Activated CD8-positive, alpha-beta memory T cell treated with anti-CD3 and anti-CD28 coated beads, Interleukin-2, amount 50 U/mL, for 1 hour (primary cell): ENCODE results near the gene RRP8.

Experiments
- DNase-seq: peaks from one replicate; pipeline ENCODE4 v3.0.0-alpha.2; 2020; ENCODE audit errors: extremely low read depth

Gene RRP8

GRCh38 chr11:6632116-6633073, 29.0 kb upstream of the RRP8 start:
- no peak for DNase-seq

GRCh38 chr11:6631361-6631890, 28.0 kb upstream of the RRP8 start:
- no peak for DNase-seq

GRCh38 chr11:6630632-6631291, 27.3 kb upstream of the RRP8 start:
- no peak for DNase-seq

- no peak for DNase-seq
Observed at GRCh38 chr11:6629892-6630631, 26.6 kb upstream of the RRP8 start.

GRCh38 chr11:6629573-6629891, 26.1 kb upstream of the RRP8 start:
- DNase-seq: no peak

- DNase-seq: no peak
Observed at GRCh38 chr11:6628526-6628925, 25.1 kb upstream of the RRP8 start.

GRCh38 chr11:6627762-6628241, 24.4 kb upstream of the RRP8 start:
- DNase-seq: no peak

- no peak for DNase-seq
Observed at GRCh38 chr11:6626971-6627761, 23.8 kb upstream of the RRP8 start.

- DNase-seq: no peak
Observed at GRCh38 chr11:6625832-6626420, 22.5 kb upstream of the RRP8 start.

- no peak for DNase-seq
Observed at GRCh38 chr11:6625156-6625831, 21.9 kb upstream of the RRP8 start.

GRCh38 chr11:6623391-6624363, 20.3 kb upstream of the RRP8 start:
- no peak for DNase-seq

- no peak for DNase-seq
Observed at GRCh38 chr11:6622261-6623171, 19.1 kb upstream of the RRP8 start.

- DNase-seq: no peak
Observed at GRCh38 chr11:6621711-6622211, 18.3 kb upstream of the RRP8 start.

- no peak for DNase-seq
Observed at GRCh38 chr11:6620636-6621035, 17.2 kb upstream of the RRP8 start.

- peak; percentile 73 for DNase-seq
Observed at GRCh38 chr11:6619004-6619745, 15.8 kb upstream of the RRP8 start, which contains the start of gene TPP1. TPP1 (minus strand) TSS chr11:6619422; CDS start chr11:6619400, 22 bp downstream.

- DNase-seq: peak; percentile 56
Observed at GRCh38 chr11:6618117-6619003, 14.9 kb upstream of the RRP8 start.
